GM13977 (cell line): ENCODE measurements around the gene FBXO3.

Experiments used
- DNase-seq: peaks from one replicate; pipeline ENCODE4 v3.0.0; 2012; ENCODE audit warnings: low spot score
- in situ Hi-C: fragments of 300-500 bp; cut with MboI; formaldehyde crosslinking; loops from one replicate; pipeline ENCODE4 v1.12.0; 2022; ENCODE audit warnings: low sequenced_read_pairs, low pct_unique_long_range_greater_than_20kb, mixed read lengths, inconsistent platforms; ENCODE audit not compliant: unreplicated experiment
- TF ChIP-seq, protein P1 (sequence below): IDR thresholded peaks from 2 replicates; pipeline ENCODE4 v1.5.1; 2012; ENCODE audit warnings: mild to moderate bottlenecking, control low read depth; ENCODE audit not compliant: insufficient read depth; ENCODE audit errors: extremely low read depth, missing control alignments

The FBXO3 gene

DNA sequence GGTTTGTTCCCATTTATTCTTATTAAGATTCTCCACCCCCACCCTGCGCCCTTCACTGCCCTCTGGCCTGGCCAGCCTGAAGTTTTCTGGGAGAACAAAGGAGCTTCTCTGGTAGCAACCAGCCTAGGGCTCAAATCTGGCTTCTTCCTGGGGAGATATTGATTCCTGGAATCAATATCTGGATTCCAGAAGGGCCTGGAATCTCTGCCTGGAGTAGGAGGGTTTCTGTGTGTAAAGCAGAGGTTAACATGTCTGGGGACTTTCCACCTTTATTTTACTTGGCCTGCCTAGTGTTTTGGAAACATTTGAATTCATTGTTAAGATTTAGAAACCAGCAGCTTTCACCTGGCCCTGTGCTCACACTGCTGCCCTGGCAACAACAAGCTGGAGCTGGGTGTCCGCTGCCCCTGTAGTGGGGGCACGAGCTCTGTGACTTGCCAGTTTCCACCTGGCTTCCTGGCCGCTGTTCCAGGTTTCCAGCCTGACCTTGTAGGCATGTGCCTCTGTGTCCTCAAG, 79.2 kb downstream of the FBXO3 start:
- DNase-seq, result no peak
- TF ChIP-seq, protein P1, sequence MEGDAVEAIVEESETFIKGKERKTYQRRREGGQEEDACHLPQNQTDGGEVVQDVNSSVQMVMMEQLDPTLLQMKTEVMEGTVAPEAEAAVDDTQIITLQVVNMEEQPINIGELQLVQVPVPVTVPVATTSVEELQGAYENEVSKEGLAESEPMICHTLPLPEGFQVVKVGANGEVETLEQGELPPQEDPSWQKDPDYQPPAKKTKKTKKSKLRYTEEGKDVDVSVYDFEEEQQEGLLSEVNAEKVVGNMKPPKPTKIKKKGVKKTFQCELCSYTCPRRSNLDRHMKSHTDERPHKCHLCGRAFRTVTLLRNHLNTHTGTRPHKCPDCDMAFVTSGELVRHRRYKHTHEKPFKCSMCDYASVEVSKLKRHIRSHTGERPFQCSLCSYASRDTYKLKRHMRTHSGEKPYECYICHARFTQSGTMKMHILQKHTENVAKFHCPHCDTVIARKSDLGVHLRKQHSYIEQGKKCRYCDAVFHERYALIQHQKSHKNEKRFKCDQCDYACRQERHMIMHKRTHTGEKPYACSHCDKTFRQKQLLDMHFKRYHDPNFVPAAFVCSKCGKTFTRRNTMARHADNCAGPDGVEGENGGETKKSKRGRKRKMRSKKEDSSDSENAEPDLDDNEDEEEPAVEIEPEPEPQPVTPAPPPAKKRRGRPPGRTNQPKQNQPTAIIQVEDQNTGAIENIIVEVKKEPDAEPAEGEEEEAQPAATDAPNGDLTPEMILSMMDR, result no peak
- in situ Hi-C loops, result no loop called here

DNA sequence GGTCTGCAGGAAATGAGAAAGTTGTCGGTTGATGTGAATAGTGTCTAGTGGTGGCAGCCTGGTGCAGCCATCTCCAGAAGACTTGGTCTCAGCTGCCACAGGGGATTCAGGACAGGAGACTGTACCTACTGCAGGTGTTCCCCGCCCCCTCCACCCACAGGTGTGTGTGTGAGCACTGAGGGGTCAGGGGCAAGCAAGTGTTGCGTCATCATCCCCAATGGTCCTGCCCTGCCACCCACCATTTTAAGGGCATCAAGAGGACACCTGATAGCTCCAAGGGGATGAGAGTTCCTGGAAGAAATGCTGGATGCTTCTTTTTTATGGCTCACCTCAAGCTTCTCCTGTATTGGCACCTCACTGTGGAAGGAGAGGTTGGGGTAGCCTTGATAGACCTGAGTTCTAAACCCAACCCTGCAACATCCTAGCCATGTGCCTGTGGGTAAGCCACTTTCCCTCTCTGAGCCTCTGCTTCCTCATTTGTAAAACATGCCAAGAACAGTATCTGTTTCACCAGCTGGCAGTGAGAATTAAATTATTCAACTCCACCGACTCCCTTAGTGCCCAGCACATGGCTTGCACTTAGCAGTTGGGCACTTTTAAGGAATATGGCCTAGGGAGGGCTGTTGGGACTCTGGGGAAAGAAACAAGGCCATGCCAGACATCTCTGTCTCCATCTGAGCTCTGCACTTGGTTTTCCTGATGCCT, 79.8 kb downstream of the FBXO3 start:
- DNase-seq, result no peak
- TF ChIP-seq, protein P1, result no peak
- in situ Hi-C loops, result no loop called here

DNA sequence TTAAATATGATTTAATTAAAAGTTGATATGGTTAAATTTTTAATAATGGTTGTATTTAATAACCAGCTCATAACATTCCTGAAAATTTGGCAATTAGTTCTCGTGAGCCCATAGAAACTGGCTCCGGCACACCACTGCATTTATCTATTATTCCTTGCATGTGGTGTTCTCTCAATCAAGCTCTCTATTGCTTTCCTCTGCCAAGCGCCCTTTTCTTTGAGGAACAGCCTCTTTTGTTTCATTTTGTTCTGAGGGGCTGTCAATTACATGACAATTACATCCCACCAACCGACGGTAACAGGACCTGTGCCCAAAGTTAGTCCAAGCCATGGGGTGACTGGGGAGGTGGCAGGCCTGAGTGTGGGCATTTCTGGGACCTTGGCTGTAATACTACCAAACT, 81.8 kb downstream of the FBXO3 start:
- no peak for DNase-seq
- TF ChIP-seq, protein P1, result no peak
- in situ Hi-C loops, result no loop called here

DNA sequence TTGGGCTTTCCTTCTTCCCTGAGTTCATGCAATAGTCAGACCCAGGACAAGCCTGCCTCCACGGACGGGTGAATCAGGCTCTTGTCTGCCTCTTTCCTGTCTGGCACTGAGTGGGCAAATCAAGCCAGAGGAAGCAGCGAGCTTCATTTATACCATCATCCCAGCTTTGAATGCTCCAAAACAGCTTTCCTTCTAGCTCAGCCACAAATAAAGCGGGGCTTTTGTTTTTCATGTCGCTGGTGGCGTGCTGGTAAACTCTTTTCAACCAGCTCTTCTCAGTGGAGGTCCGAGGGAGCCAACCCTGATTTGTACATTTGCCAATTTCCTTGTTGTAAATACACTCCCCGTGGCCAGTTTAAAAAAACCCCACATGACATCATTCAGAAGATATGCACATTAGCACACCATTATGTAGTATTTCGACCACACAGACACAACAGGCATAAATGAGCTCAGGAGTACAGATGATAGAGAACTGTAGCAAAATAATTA, 82.3 kb downstream of the FBXO3 start:
- TF ChIP-seq, protein P1, result no peak
- DNase-seq, result no peak
- in situ Hi-C loops, result no loop called here

DNA sequence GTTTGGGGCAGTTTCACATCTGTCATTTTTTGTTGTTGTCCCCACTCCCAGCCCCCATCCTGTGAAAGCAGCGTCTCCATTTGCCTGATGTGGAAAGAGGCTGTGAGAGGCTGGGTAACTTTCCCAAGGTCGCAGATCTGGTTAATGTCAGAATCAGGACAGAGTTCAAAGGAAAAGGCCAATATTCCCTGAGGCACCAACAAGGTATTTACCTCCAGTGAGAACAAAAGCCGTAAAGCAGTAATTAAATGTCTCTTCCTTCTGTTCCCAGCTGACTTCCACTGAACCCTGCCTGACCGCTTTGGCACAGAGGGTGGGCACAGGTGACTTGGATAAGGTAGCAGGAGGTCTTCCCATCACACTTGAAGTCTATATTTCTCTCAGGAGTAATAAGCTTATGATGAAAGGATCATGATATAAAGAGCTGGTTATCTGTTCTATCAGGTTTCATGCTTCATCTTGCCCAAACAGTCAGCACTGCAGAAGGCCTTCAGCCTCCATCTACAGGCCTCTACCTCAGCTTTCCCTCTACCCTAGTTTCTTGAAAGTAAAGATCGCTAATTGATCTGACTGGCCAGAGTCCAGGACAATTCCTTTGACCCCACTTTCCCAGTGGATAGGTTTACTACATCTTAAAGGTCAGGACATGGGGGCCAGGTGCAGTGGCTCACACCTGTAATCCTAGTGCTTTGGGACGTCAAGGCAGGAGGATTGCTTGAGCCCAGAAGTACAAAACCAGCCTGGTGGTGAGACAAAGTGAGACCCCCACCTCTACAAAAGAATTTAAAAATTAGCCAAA, 83.1 kb downstream of the FBXO3 start:
- TF ChIP-seq, protein P1, result no peak
- in situ Hi-C loops, result no loop called here
- no peak for DNase-seq
